BJ (cell line): ENCODE measurements around the gene PDE4D. TPM values are rescaled to one million over a fixed set of nuclear protein-coding genes. Genes with fewer than 3 reads are reported as not detected.

Experiments
- CTCF ChIA-PET: fragments of 350-600 bp; formaldehyde crosslinking; extraction: SDS; loops from one replicate; lab custom pipeline; 2021; ENCODE audit warnings: antibody characterized with exemption, inconsistent platforms; lab: Yijun Ruan, JAX
- POLR2A ChIA-PET: fragments of 300-600 bp; sonication (Branson Sonifier 250); formaldehyde crosslinking; extraction: SDS; loops from one replicate; lab custom pipeline; 2021; ENCODE audit warnings: antibody characterized with exemption; lab: Charles Lee
- DNase-seq: peaks from one replicate; pipeline ENCODE4 v3.0.0-alpha.2; 2011; ENCODE audit warnings: low read depth
- H3K27me3 ChIP-seq: 2 replicates; pipeline ENCODE4 v1.6.0; 2011; ENCODE audit warnings: low read length; ENCODE audit not compliant: control insufficient read depth, insufficient read depth
- H3K36me3 ChIP-seq: 2 replicates; pipeline ENCODE4 v1.5.1; 2011; ENCODE audit warnings: low read length; ENCODE audit not compliant: control insufficient read depth, insufficient read depth
- H3K4me3 ChIP-seq: 2 replicates; pipeline ENCODE4 v1.5.1; 2011; ENCODE audit warnings: low read depth, mild to moderate bottlenecking, control low read depth, low read length
- polyA plus RNA-seq: library from polyadenylated mRNA; depleted of rRNA; stranded (reverse); fragments of >200 nt; gene quantifications from 2 replicates; pipeline ENCODE4 v1.2.3, GENCODE V29; 2011
- TF ChIP-seq, protein P1 (sequence below): IDR thresholded peaks from 2 replicates; pipeline ENCODE4 v1.5.1; 2011; ENCODE audit warnings: low read depth, mild to moderate bottlenecking, control low read depth, inconsistent platforms, low read length, moderate library complexity; ENCODE audit not compliant: insufficient read depth

Gene PDE4D
- polyA plus RNA-seq, 1 experiment, result 2.8 TPM

- CTCF ChIA-PET, result interaction anchor here (0.7 kb wide), 1 partner anchor 17 kb away, joined by 3 read pairs; no protein-coding TSS in a partner anchor
- no peaks in the 10 kb centered on the region for H3K36me3 ChIP-seq
- H3K27me3 ChIP-seq, result no peaks in the 10 kb centered on the region
- DNase-seq, result no peak
- POLR2A ChIA-PET, result interaction anchor here (0.5 kb wide), 1 partner anchor 931 kb away, joined by 3 read pairs; no protein-coding TSS in a partner anchor
- H3K4me3 ChIP-seq, result no peak overlapping the region
- TF ChIP-seq, protein P1, sequence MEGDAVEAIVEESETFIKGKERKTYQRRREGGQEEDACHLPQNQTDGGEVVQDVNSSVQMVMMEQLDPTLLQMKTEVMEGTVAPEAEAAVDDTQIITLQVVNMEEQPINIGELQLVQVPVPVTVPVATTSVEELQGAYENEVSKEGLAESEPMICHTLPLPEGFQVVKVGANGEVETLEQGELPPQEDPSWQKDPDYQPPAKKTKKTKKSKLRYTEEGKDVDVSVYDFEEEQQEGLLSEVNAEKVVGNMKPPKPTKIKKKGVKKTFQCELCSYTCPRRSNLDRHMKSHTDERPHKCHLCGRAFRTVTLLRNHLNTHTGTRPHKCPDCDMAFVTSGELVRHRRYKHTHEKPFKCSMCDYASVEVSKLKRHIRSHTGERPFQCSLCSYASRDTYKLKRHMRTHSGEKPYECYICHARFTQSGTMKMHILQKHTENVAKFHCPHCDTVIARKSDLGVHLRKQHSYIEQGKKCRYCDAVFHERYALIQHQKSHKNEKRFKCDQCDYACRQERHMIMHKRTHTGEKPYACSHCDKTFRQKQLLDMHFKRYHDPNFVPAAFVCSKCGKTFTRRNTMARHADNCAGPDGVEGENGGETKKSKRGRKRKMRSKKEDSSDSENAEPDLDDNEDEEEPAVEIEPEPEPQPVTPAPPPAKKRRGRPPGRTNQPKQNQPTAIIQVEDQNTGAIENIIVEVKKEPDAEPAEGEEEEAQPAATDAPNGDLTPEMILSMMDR, result no peak
These were observed 309.5 kb downstream of the PDE4D start for GRCh38 chr5:59583810-59584562.

DNA sequence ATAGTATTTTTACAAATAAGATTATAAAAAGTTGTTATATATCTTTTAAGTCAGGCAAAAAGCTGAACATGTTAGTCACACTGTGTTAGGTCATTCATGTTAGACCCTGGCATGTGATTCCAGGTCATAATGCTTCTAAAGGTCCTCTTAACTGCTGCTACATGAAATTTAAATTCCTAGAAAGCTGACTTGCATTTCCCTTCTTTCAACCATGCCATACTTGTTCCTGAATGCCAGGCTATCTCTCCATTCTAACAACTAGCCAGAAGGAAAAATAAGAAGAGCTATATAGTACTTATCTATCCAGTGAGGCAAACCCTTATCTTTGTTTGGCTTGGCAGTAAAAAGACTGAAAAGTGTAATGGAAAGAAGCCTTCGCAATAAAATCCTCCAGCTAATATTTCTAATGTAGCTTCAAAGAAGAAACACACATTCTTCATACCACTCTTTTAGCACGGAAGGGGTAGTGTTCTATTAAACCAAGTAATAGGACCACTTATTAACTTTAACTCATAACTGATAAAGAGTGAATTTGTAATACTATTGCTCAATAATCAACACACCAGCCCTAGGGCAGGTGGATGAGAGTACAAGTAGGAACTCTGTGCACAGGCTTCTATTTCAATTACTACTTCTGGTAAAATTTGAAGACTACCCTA is 310.2 kb downstream of the PDE4D start:
- POLR2A ChIA-PET, result no interaction called here
- CTCF ChIA-PET, result interaction anchor here (0.7 to 1.2 kb wide), 2 partner anchors 17 to 19 kb away, joined by 3 to 4 read pairs; no protein-coding TSS in a partner anchor
- Histone ChIP-seq H3K4me3 (no peak overlapping the region), H3K36me3 (no peaks in the 10 kb centered on the region), H3K27me3 (no peaks in the 10 kb centered on the region)
- DNase-seq, result no peak
- TF ChIP-seq, protein P1, result no peak

DNA sequence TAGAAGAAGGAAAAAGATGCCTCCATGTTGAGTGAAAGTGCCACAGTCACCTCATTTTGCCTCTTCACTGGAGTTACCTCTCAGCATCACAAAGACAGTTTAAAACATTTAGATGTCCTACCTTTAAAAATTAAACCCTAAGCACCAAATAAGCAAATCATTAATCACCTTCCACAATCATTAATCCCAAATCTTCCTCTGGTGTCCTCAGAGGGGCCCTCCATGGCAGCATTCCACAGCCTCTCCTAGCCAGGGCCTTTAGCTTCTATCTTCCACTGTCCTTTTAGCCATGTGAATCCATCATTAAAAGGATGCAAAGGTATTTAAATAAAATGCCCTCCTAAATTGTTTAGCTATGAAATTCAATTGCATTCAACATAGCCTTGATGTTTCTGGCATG is 310.8 kb downstream of the PDE4D start:
- H3K36me3 ChIP-seq, result no peaks in the 10 kb centered on the region
- ChIA-PET POLR2A (no interaction called here), CTCF (interaction anchor here (1.2 kb wide), 1 partner anchor 18 kb away, joined by 4 read pairs; no protein-coding TSS in a partner anchor)
- TF ChIP-seq, protein P1, result no peak
- no peak overlapping the region for H3K4me3 ChIP-seq
- no peak for DNase-seq
- no peaks in the 10 kb centered on the region for H3K27me3 ChIP-seq

GRCh38 chr5:59579824-59580167 is 313.7 kb downstream of the PDE4D start:
- TF ChIP-seq, protein P1, result no peak
- no peaks in the 10 kb centered on the region for H3K27me3 ChIP-seq
- H3K36me3 ChIP-seq, result no peaks in the 10 kb centered on the region
- DNase-seq, result no peak
- POLR2A ChIA-PET, result no interaction called here
- H3K4me3 ChIP-seq, result no peak overlapping the region
- CTCF ChIA-PET, result no interaction called here

DNA sequence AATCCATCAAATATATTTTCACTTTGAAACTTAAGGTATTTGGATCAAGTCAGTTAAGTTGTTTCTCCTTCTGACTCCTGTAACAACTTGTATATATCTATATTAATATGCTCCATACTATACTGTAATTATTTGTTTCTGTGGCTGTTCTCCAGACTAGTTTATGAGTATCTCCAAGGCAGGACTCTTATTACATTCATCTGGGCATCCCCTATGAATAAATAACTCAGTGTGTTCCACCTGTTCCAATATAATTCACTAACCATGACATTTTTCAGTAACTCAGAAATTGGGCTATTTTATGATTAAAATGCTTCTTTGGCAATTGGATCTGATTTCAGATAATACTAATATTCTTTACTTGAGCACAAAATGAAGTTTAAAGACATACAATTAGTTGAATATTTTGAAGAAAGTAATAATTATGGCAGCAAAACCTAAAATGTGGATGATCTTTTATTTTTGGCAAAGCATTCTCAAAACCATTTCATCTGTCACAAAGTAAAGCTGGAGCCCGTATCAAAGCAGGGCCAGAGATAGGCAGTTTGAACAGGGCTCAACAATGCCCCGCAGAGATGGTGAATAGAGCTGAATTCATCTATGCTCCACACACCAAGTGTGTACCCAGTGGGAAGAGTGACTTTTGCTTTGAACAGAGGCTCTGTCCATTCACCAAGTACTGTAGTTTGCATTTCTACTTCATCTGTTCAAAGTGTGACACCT is 314.3 kb downstream of the PDE4D start:
- H3K27me3 ChIP-seq, result no peaks in the 10 kb centered on the region
- DNase-seq, result no peak
- POLR2A ChIA-PET, result no interaction called here
- H3K36me3 ChIP-seq, result no peaks in the 10 kb centered on the region
- TF ChIP-seq, protein P1, result no peak
- H3K4me3 ChIP-seq, result no peak overlapping the region
- CTCF ChIA-PET, result no interaction called here
